ENCODE results near the gene CDH6.

The CDH6 gene

DNA sequence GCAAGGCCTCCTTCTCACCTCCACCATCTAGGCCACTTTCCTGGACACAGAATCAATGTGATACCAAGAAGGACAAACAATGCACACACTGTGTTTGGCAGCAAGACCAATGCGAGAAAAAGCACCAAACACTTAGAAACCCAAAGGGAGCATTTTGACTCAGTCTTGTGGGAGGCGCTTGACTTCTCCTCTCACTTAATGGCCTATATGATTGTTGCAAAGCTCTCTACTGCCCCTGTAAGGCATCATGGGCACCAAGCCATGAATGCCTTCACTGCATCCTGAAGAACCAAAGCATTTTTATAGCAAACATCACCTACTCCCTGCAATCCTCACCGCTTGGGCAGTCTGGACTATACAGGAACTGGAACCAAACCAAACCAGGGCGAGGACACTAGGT lies 57.5 kb downstream of the CDH6 start:
- no peaks in the 10 kb centered on the region for H3K27me3 Mint-ChIP-seq (ENCODE audit: low read depth)

GRCh38 chr5:31255041-31255440 lies 61.6 kb downstream of the CDH6 start:
- H3K27ac Mint-ChIP-seq, result no peak overlapping the region
- H3K4me1 Mint-ChIP-seq, result no peaks in the 10 kb centered on the region
- TF ChIP-seq, protein P1, sequence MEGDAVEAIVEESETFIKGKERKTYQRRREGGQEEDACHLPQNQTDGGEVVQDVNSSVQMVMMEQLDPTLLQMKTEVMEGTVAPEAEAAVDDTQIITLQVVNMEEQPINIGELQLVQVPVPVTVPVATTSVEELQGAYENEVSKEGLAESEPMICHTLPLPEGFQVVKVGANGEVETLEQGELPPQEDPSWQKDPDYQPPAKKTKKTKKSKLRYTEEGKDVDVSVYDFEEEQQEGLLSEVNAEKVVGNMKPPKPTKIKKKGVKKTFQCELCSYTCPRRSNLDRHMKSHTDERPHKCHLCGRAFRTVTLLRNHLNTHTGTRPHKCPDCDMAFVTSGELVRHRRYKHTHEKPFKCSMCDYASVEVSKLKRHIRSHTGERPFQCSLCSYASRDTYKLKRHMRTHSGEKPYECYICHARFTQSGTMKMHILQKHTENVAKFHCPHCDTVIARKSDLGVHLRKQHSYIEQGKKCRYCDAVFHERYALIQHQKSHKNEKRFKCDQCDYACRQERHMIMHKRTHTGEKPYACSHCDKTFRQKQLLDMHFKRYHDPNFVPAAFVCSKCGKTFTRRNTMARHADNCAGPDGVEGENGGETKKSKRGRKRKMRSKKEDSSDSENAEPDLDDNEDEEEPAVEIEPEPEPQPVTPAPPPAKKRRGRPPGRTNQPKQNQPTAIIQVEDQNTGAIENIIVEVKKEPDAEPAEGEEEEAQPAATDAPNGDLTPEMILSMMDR (IDR thresholded peaks at IDR 0.05; ENCODE audit: unreplicated experiment in 3 of 3), result no peak

More for the DNA sequence above, 57.5 kb downstream of the CDH6 start:
- TF ChIP-seq, protein P1 (IDR thresholded peaks at IDR 0.05; ENCODE audit: unreplicated experiment in 3 of 3), result no peak
- Mint-ChIP-seq H3K27ac (no peak overlapping the region), H3K4me3 (no peak overlapping the region), H3K9me3 (no peaks in the 10 kb centered on the region), H3K36me3 (ENCODE audit: low read depth) (peaks cover 30% of the 10 kb centered on the region), H3K4me1 (no peaks in the 10 kb centered on the region)

GRCh38 chr5:31268256-31268655 lies 74.8 kb downstream of the CDH6 start:
- H3K36me3 Mint-ChIP-seq (ENCODE audit: low read depth), result no peaks in the 10 kb centered on the region
- no peak overlapping the region for H3K27ac Mint-ChIP-seq
- TF ChIP-seq, protein P1 (IDR thresholded peaks at IDR 0.05; ENCODE audit: unreplicated experiment in 3 of 3), result no peak

More at GRCh38 chr5:31255041-31255440, 61.6 kb downstream of the CDH6 start:
- Mint-ChIP-seq H3K36me3 (ENCODE audit: low read depth) (peaks cover 33% of the 10 kb centered on the region), H3K27me3 (ENCODE audit: low read depth) (no peaks in the 10 kb centered on the region), H3K9me3 (no peaks in the 10 kb centered on the region), H3K4me3 (no peak overlapping the region)

GRCh38 chr5:31268686-31269085 lies 75.2 kb downstream of the CDH6 start:
- no peaks in the 10 kb centered on the region for H3K9me3 Mint-ChIP-seq

More at GRCh38 chr5:31268256-31268655, 74.8 kb downstream of the CDH6 start:
- Mint-ChIP-seq H3K4me3 (no peak overlapping the region), H3K27me3 (ENCODE audit: low read depth) (no peaks in the 10 kb centered on the region), H3K9me3 (no peaks in the 10 kb centered on the region), H3K4me1 (no peaks in the 10 kb centered on the region)

GRCh38 chr5:31269259-31269658 lies 75.8 kb downstream of the CDH6 start:
- H3K27me3 Mint-ChIP-seq (ENCODE audit: low read depth), result no peaks in the 10 kb centered on the region
- TF ChIP-seq, protein P1 (IDR thresholded peaks at IDR 0.05; ENCODE audit: unreplicated experiment in 3 of 3), result no peak
- no peak overlapping the region for H3K27ac Mint-ChIP-seq
- H3K4me1 Mint-ChIP-seq, result peaks cover 6% of the 10 kb centered on the region
- H3K36me3 Mint-ChIP-seq (ENCODE audit: low read depth), result peaks cover 4% of the 10 kb centered on the region
- H3K4me3 Mint-ChIP-seq, result no peak overlapping the region
- H3K9me3 Mint-ChIP-seq, result no peaks in the 10 kb centered on the region

More at GRCh38 chr5:31268686-31269085, 75.2 kb downstream of the CDH6 start:
- TF ChIP-seq, protein P1 (IDR thresholded peaks at IDR 0.05; ENCODE audit: unreplicated experiment in 3 of 3), result no peak
- Mint-ChIP-seq H3K27me3 (ENCODE audit: low read depth) (no peaks in the 10 kb centered on the region), H3K27ac (no peak overlapping the region), H3K4me3 (no peak overlapping the region), H3K36me3 (ENCODE audit: low read depth) (no peaks in the 10 kb centered on the region), H3K4me1 (peaks cover under 1% of the 10 kb centered on the region)

GRCh38 chr5:31270396-31270795 lies 76.9 kb downstream of the CDH6 start:
- H3K27me3 Mint-ChIP-seq (ENCODE audit: low read depth), result no peaks in the 10 kb centered on the region
- TF ChIP-seq, protein P1 (IDR thresholded peaks at IDR 0.05; ENCODE audit: unreplicated experiment in 3 of 3), result peak; percentile 51 to 60 (median 59)
- H3K4me1 Mint-ChIP-seq, result peaks cover 7% of the 10 kb centered on the region
- H3K4me3 Mint-ChIP-seq, result no peak overlapping the region
- peaks cover 4% of the 10 kb centered on the region for H3K36me3 Mint-ChIP-seq (ENCODE audit: low read depth)
- no peak overlapping the region for H3K27ac Mint-ChIP-seq
- H3K9me3 Mint-ChIP-seq, result no peaks in the 10 kb centered on the region
